Upper lobe of left lung (tissue), 6 donors: ENCODE data around the gene ERC1. TPM values are rescaled to one million over a fixed set of nuclear protein-coding genes. Genes with fewer than 3 reads are reported as not detected.

Source experiments
- ATAC-seq, 2 donors: fragments of 200-7000 bp; cut with Tn5 transposase; one replicate each; pipeline ENCODE4 v1.9.1; 2022; ENCODE audit warnings: mild to moderate bottlenecking in 2 of 2, moderate library complexity in 2 of 2; ENCODE audit not compliant: low FRiP score in 2 of 2
- DNase-seq, 2 donors: peaks; one replicate each; pipeline ENCODE4 v3.0.0-alpha.2; 2019 to 2020
- H3K27ac ChIP-seq, 4 donors: fragments of 200-600 bp; sonication (generic); one replicate each; pipeline ENCODE4 v1.5.1; 2016 to 2019
- H3K27me3 ChIP-seq, 4 donors: fragments of 200-600 bp; sonication (generic); one replicate each; pipeline ENCODE4 v1.5.1; 2017 to 2019
- H3K36me3 ChIP-seq, 4 donors: fragments of 200-600 bp; sonication (generic); one replicate each; pipeline ENCODE4 v1.5.1; 2016 to 2019
- H3K4me1 ChIP-seq, 4 donors: fragments of 200-600 bp; sonication (generic); one replicate each; pipeline ENCODE4 v1.5.1; 2018 to 2019
- H3K4me3 ChIP-seq, 4 donors: fragments of 200-600 bp; sonication (generic); one replicate each; pipeline ENCODE4 v1.5.1; 2017 to 2019; ENCODE audit warnings: mild to moderate bottlenecking in 2 of 4, moderate library complexity in 1 of 4
- H3K9me3 ChIP-seq, 4 donors: fragments of 200-600 bp; sonication (generic); one replicate each; pipeline ENCODE4 v1.5.1; 2018 to 2019
- CTCF ChIP-seq, 6 experiments: fragments of 450-650 bp in 4 of 6; fragments of 200-600 bp in 2 of 6; sonication (generic) in 2 of 6; IDR thresholded peaks; one replicate each; pipeline ENCODE4 v1.5.1; 2016 to 2019; ENCODE audit warnings: antibody characterized with exemption in 6 of 6
- EP300 ChIP-seq, 4 donors: sonication (generic); formaldehyde crosslinking; IDR thresholded peaks; one replicate each; pipeline ENCODE4 v1.5.1; 2017; ENCODE audit warnings: antibody characterized with exemption in 4 of 4, control low read depth in 2 of 4
- POLR2A ChIP-seq, 4 donors: fragments of 450-650 bp; IDR thresholded peaks; one replicate each; pipeline ENCODE4 v1.5.1; 2016 to 2017; ENCODE audit warnings: antibody characterized with exemption in 4 of 4, mild to moderate bottlenecking in 2 of 4
- POLR2AphosphoS5 ChIP-seq, 2 donors: sonication (generic); formaldehyde crosslinking; IDR thresholded peaks; one replicate each; pipeline ENCODE4 v1.5.1; 2017; ENCODE audit warnings: antibody characterized with exemption in 2 of 2
- WGBS, 2 donors: methylation state at CpG; one replicate each; pipeline ENCODE4 v1.1.5; 2017 to 2018; 5-methylcytosine and 5-hydroxymethylcytosine counted together
- total RNA-seq, 6 donors: library from RNA; depleted of rRNA in 4 of 6; stranded (reverse); fragments of >200 nt in 4 of 6; gene quantifications; one replicate each; pipeline versions ENCODE4 v1.1.0 to v1.2.1, GENCODE V29; 2016 to 2021
- donor health status: DM: no; HTN: no; CAD: no; lungs with moderate emphysema.
- donor health status: DM: no; HTN: yes; CAD: no; lungs with severe emphysema.

ERC1 gene
- total RNA-seq, 6 donors from 2014 or later, result 37.7 to 158 (median 60.1) TPM

- TF ChIP-seq POLR2AphosphoS5 (IDR thresholded peaks at IDR 0.05) (no peak), CTCF (IDR thresholded peaks at IDR 0.05) (no peak), POLR2A (IDR thresholded peaks at IDR 0.05) (no peak), EP300 (IDR thresholded peaks at IDR 0.05) (no peak)
- no peaks in the 10 kb centered on the region for H3K9me3 ChIP-seq
- H3K27ac ChIP-seq, result no peak overlapping the region
- no peaks in the 10 kb centered on the region for H3K27me3 ChIP-seq
- ATAC-seq (no peak), DNase-seq (no peak)
- peaks cover 0 to 6% (median 0%) of the 10 kb centered on the region in 4 donors for H3K4me1 ChIP-seq
- H3K36me3 ChIP-seq, result no peaks in the 10 kb centered on the region
- H3K4me3 ChIP-seq, result no peak overlapping the region
- 90 to 91% methylated on average over 7 of the region's 7 CpGs for WGBS, 2 donors
Observed at GRCh38 chr12:1256991-1257390, 266.0 kb downstream of the ERC1 start.

- no peak for TF ChIP-seq CTCF (IDR thresholded peaks at IDR 0.05)
- TF ChIP-seq POLR2AphosphoS5 (IDR thresholded peaks at IDR 0.05), result no peak
- no peak for TF ChIP-seq EP300 (IDR thresholded peaks at IDR 0.05)
- TF ChIP-seq POLR2A (IDR thresholded peaks at IDR 0.05), result no peak
- no peak overlapping the region for H3K4me3 ChIP-seq
- no peaks in the 10 kb centered on the region for H3K9me3 ChIP-seq
- peaks cover 0 to 6% (median 0%) of the 10 kb centered on the region in 4 donors for H3K4me1 ChIP-seq
- WGBS, 2 donors, result 66 to 69% methylated on average over 2 of the region's 2 CpGs
- peaks cover 0 to 23% (median 0%) of the 10 kb centered on the region in 4 donors for H3K36me3 ChIP-seq
- DNase-seq, result no peak
- no peak for ATAC-seq
- H3K27ac ChIP-seq, result no peak overlapping the region
- no peaks in the 10 kb centered on the region for H3K27me3 ChIP-seq
Observed at GRCh38 chr12:1262011-1262410, 271.0 kb downstream of the ERC1 start.

GRCh38 chr12:1267243-1267642 is 276.2 kb downstream of the ERC1 start:
- DNase-seq (no peak), ATAC-seq (no peak)
- Histone ChIP-seq H3K4me3 (no peak overlapping the region), H3K27ac (no peak overlapping the region), H3K4me1 (no peaks in the 10 kb centered on the region), H3K27me3 (no peaks in the 10 kb centered on the region), H3K9me3 (no peaks in the 10 kb centered on the region), H3K36me3 (peaks cover 0 to 23% (median 0%) of the 10 kb centered on the region in 4 donors)
- TF ChIP-seq EP300 (IDR thresholded peaks at IDR 0.05) (no peak), POLR2A (IDR thresholded peaks at IDR 0.05) (no peak), CTCF (IDR thresholded peaks at IDR 0.05) (no peak), POLR2AphosphoS5 (IDR thresholded peaks at IDR 0.05) (no peak)
- 89 to 91% methylated on average over 7 of the region's 7 CpGs for WGBS, 2 donors

- no peaks in the 10 kb centered on the region for H3K27me3 ChIP-seq
- 88 to 90% methylated on average over 3 of the region's 3 CpGs for WGBS, 2 donors
- no peak overlapping the region for H3K27ac ChIP-seq
- DNase-seq (no peak), ATAC-seq (no peak)
- H3K9me3 ChIP-seq, result no peaks in the 10 kb centered on the region
- TF ChIP-seq POLR2AphosphoS5 (IDR thresholded peaks at IDR 0.05) (no peak), EP300 (IDR thresholded peaks at IDR 0.05) (no peak), POLR2A (IDR thresholded peaks at IDR 0.05) (no peak), CTCF (IDR thresholded peaks at IDR 0.05) (no peak)
- no peaks in the 10 kb centered on the region for H3K36me3 ChIP-seq
- H3K4me3 ChIP-seq, result no peak overlapping the region
- H3K4me1 ChIP-seq, result no peaks in the 10 kb centered on the region
Observed at GRCh38 chr12:1272142-1272541, 281.1 kb downstream of the ERC1 start.

GRCh38 chr12:1273051-1273450 is 282.0 kb downstream of the ERC1 start:
- no peaks in the 10 kb centered on the region for H3K4me1 ChIP-seq
- no peaks in the 10 kb centered on the region for H3K27me3 ChIP-seq
- H3K36me3 ChIP-seq, result no peaks in the 10 kb centered on the region
- TF ChIP-seq POLR2AphosphoS5 (IDR thresholded peaks at IDR 0.05) (no peak), CTCF (IDR thresholded peaks at IDR 0.05) (no peak), EP300 (IDR thresholded peaks at IDR 0.05) (no peak), POLR2A (IDR thresholded peaks at IDR 0.05) (no peak)
- DNase-seq (no peak), ATAC-seq (no peak)
- no peaks in the 10 kb centered on the region for H3K9me3 ChIP-seq
- H3K27ac ChIP-seq, result no peak overlapping the region
- no peak overlapping the region for H3K4me3 ChIP-seq
- WGBS, 2 donors, result 90 to 95% methylated on average over 5 of the region's 5 CpGs
